Neuronal stem cell (in vitro differentiated cells): ENCODE data around the gene SCFD2.
"Not testable (repeated sequence)": the region's sequence is repeated elsewhere in the genome, so short reads cannot be mapped to it uniquely, and the experiment has no call there.

Experiments used
- DNase-seq: peaks from one replicate; pipeline ENCODE4 v3.0.0-alpha.2; 2013; ENCODE audit warnings: low spot score
- H2AFZ ChIP-seq: one replicate; pipeline ENCODE4 v1.6.1; 2013; ENCODE audit warnings: mild to moderate bottlenecking, low read length, inconsistent platforms
- H2AK5ac ChIP-seq: 2 replicates; pipeline ENCODE4 v1.6.1; 2013; ENCODE audit warnings: low read depth, mild to moderate bottlenecking, inconsistent platforms, low read length, moderate library complexity, mixed read lengths
- H2BK120ac ChIP-seq: 2 replicates; pipeline ENCODE4 v1.6.1; 2013; ENCODE audit warnings: low read depth, mild to moderate bottlenecking, inconsistent platforms, low read length, moderate library complexity, mixed read lengths
- H2BK12ac ChIP-seq: one replicate; pipeline ENCODE4 v1.6.1; 2013; ENCODE audit warnings: low read length, inconsistent platforms
- H2BK15ac ChIP-seq: 2 replicates; pipeline ENCODE4 v1.6.1; 2013; ENCODE audit warnings: mild to moderate bottlenecking, low read length, inconsistent platforms, mixed read lengths
- H2BK5ac ChIP-seq: one replicate; pipeline ENCODE4 v1.6.1; 2013; ENCODE audit warnings: inconsistent platforms, mild to moderate bottlenecking, low read length, moderate library complexity
- H3K14ac ChIP-seq: one replicate; pipeline ENCODE4 v1.6.1; 2013; ENCODE audit warnings: low read length, inconsistent platforms
- H3K18ac ChIP-seq: 2 replicates; pipeline ENCODE4 v1.6.1; 2013; ENCODE audit warnings: low read length, inconsistent platforms
- H3K23ac ChIP-seq: 2 replicates; pipeline ENCODE4 v1.6.1; 2013; ENCODE audit warnings: low read depth, mild to moderate bottlenecking, mixed read lengths, low read length, inconsistent platforms; ENCODE audit not compliant: poor library complexity
- H3K27ac ChIP-seq: replicated peaks from 3 replicates; pipeline ENCODE4 v1.5.1; 2013; ENCODE audit warnings: low read length, inconsistent platforms
- H3K27me3 ChIP-seq, 3 experiments: 2 replicates each; pipeline ENCODE4 v1.6.1; 2013; ENCODE audit warnings: low read length in 3 of 3, mild to moderate bottlenecking in 2 of 3, inconsistent platforms in 1 of 3, low read depth in 1 of 3, mixed read lengths in 1 of 3, moderate library complexity in 1 of 3; ENCODE audit not compliant: control insufficient read depth in 3 of 3, insufficient read depth in 3 of 3
- H3K36me3 ChIP-seq, 2 donors: replicated peaks in 1 of 2; 2 replicates each; pipeline ENCODE4 v1.6.1; 2013; ENCODE audit warnings: low read length in 2 of 2; ENCODE audit not compliant: control insufficient read depth in 2 of 2, insufficient read depth in 2 of 2
- H3K4ac ChIP-seq: 2 replicates; pipeline ENCODE4 v1.6.1; 2013; ENCODE audit warnings: inconsistent platforms, mild to moderate bottlenecking, low read length, moderate library complexity
- H3K4me1 ChIP-seq, 2 donors: 1 replicate in 1 of 2; 2 replicates in 1 of 2; pipeline ENCODE4 v1.6.1; 2013; ENCODE audit warnings: low read length in 2 of 2, low read depth in 1 of 2; ENCODE audit not compliant: control insufficient read depth in 2 of 2, insufficient read depth in 1 of 2
- H3K4me2 ChIP-seq: one replicate; pipeline ENCODE4 v1.6.1; 2013; ENCODE audit warnings: mild to moderate bottlenecking, low read length, inconsistent platforms; ENCODE audit not compliant: insufficient read depth, poor library complexity, severe bottlenecking
- H3K4me3 ChIP-seq, 2 donors: 2 replicates each; pipeline ENCODE4 v1.5.1; 2013; ENCODE audit warnings: low read length in 2 of 2, mild to moderate bottlenecking in 2 of 2, inconsistent platforms in 1 of 2, moderate library complexity in 1 of 2
- H3K79me1 ChIP-seq: one replicate; pipeline ENCODE4 v1.6.1; 2013; ENCODE audit warnings: low read depth, mild to moderate bottlenecking, inconsistent platforms, low read length, moderate library complexity
- H3K9ac ChIP-seq: one replicate; pipeline ENCODE4 v1.6.1; 2013; ENCODE audit warnings: mild to moderate bottlenecking, low read depth, low read length, inconsistent platforms; ENCODE audit not compliant: poor library complexity
- H3K9me3 ChIP-seq, 2 donors: replicated peaks in 1 of 2; 2 replicates each; pipeline versions ENCODE3 to v1.6.1; 2013; ENCODE audit warnings: low read length in 2 of 2, mild to moderate bottlenecking in 2 of 2, inconsistent platforms in 1 of 2, low read depth in 1 of 2, mixed read lengths in 1 of 2, moderate library complexity in 1 of 2; ENCODE audit not compliant: control insufficient read depth in 2 of 2, insufficient read depth in 1 of 2
- H4K8ac ChIP-seq: one replicate; pipeline ENCODE4 v1.6.1; 2013; ENCODE audit warnings: low read depth, mild to moderate bottlenecking, inconsistent platforms, low read length, moderate library complexity
- H4K91ac ChIP-seq: one replicate; pipeline ENCODE4 v1.6.1; 2013; ENCODE audit warnings: low read length, low read depth, mild to moderate bottlenecking, inconsistent platforms; ENCODE audit not compliant: poor library complexity
- WGBS, 2 donors: extraction: QIAGEN DNeasy Blood & Tissue Kit; methylation state at CpG; one replicate each; pipeline ENCODE4 v1.1.7; 2013; ENCODE audit warnings: missing lambda C conversion rate in 2 of 2, mixed read lengths in 1 of 2; ENCODE audit not compliant: insufficient read length in 2 of 2, insufficient replicate concordance in 1 of 2; ENCODE audit errors: extremely low coverage in 2 of 2; 5-methylcytosine and 5-hydroxymethylcytosine counted together

Gene SCFD2

DNA sequence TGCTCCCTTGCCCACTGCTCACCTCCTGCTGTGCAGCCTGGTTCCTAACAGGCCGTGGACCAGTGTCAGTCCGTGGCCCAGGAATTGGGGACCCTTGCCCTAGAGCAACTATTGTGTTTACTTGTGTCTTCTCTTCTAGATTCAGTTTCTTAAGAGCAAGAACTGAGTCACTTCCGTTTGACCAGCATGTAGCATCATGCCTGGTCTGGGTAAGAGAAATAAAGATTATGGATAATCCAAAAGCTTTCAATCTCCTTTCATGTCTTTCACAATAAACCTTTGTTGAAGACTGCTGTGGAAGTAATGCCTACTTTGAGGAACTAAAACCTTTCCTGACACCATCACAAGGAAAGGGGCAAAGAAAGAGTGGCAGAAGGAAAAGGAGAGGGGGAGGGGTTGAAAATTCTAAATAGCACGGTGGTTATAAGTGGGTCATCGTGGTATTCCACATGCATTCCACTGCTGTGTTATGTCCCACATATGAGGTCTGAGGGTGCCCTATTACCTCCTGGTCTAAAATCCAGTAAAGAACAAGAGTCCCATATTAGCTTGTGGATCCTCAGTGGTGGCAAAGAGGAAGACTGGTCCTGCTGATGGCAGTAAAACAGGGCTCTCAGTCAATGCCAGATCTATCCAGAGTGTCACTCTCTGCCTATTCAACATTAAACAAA is 370.4 kb downstream of the SCFD2 start:
- no peak overlapping the region for H2AFZ ChIP-seq
- H3K79me1 ChIP-seq, result no peaks in the 10 kb centered on the region
- H3K4ac ChIP-seq, result no peak overlapping the region
- H3K36me3 ChIP-seq, result no peaks in the 10 kb centered on the region
- H3K18ac ChIP-seq, result no peak overlapping the region
- no peak overlapping the region for H2BK12ac ChIP-seq
- H3K4me1 ChIP-seq, result peaks cover 2 to 7% of the 10 kb centered on the region in 2 donors
- H3K23ac ChIP-seq, result no peak overlapping the region
- H3K9me3 ChIP-seq, result peaks cover 9 to 10% of the 10 kb centered on the region in 2 donors
- H4K8ac ChIP-seq, result no peak overlapping the region
- H2AK5ac ChIP-seq, result no peak overlapping the region
- H2BK5ac ChIP-seq, result no peak overlapping the region
- no peak overlapping the region for H3K9ac ChIP-seq
- H3K27ac ChIP-seq, result no peak overlapping the region
- no peak overlapping the region for H3K14ac ChIP-seq
- peaks cover 0 to 5% (median 0%) of the 10 kb centered on the region in 3 experiments for H3K27me3 ChIP-seq
- DNase-seq, result no peak
- no peak overlapping the region for H3K4me3 ChIP-seq
- H2BK120ac ChIP-seq, result no peak overlapping the region
- H2BK15ac ChIP-seq, result no peak overlapping the region
- no peak overlapping the region for H4K91ac ChIP-seq
- H3K4me2 ChIP-seq, result no peak overlapping the region
- WGBS, 2 donors, result no CpG with 5 or more reads among the region's 5 CpGs

DNA sequence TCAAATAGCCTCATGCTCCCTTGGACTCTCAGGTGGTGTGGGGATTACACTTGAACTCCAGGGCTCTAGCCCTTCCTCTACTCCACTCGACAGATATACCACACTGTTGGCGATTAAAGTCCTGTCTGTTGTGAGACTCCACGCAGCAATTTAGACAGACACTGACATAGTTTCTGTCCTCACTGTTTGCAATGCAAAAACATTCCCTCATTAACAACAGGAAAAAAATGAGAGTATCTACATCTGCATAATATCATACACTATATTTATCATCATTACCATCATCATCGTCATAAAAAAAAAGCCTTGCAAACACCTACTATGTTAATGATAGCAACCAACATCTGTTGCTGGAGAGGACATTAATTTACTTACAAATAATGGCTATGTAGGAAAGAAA is 371.3 kb downstream of the SCFD2 start:
- Histone ChIP-seq H3K23ac (no peak overlapping the region), H4K91ac (no peak overlapping the region), H3K9ac (no peak overlapping the region), H2AK5ac (no peak overlapping the region), H3K27ac (no peak overlapping the region), H3K14ac (no peak overlapping the region), H3K4me2 (no peak overlapping the region), H2BK5ac (no peak overlapping the region), H2BK12ac (no peak overlapping the region), H3K79me1 (no peaks in the 10 kb centered on the region), H3K4me1 (peaks cover 2 to 7% of the 10 kb centered on the region in 2 donors), H4K8ac (no peak overlapping the region), H2BK15ac (no peak overlapping the region), H2AFZ (no peak overlapping the region), H3K4me3 (no peak overlapping the region), H3K27me3 (peaks cover 0 to 8% (median 0%) of the 10 kb centered on the region in 3 experiments), H3K4ac (no peak overlapping the region), H3K9me3 (peaks cover 9 to 10% of the 10 kb centered on the region in 2 donors), H3K18ac (no peak overlapping the region), H2BK120ac (no peak overlapping the region), H3K36me3 (no peaks in the 10 kb centered on the region)
- DNase-seq, result no peak
- WGBS, 2 donors, result 100% methylated on average over 1 of the region's 4 CpGs

DNA sequence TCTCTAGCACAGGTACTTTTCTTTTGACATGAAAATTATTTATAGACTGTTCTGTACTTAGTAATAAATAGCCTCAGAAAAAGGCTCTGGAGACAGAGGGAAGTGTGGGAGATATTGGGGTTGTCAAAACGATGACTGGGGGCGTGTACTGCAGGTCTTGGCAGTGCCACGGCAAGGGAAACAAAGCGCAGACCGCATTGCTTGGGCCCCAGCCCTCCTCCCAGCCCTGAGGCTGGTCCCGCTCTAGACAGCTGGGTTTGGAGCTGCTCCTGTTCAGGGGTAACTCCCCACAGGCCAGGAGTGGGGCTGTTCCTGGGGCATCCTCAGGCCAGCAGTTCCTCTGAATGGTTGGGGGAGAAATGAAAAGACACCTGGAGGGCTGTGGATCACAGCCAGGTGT is 372.1 kb downstream of the SCFD2 start:
- Histone ChIP-seq H3K4me3 (no peak overlapping the region), H3K79me1 (no peaks in the 10 kb centered on the region), H3K27me3 (peaks cover 0 to 9% (median 0%) of the 10 kb centered on the region in 3 experiments), H2BK12ac (no peak overlapping the region), H3K27ac (no peak overlapping the region), H3K9me3 (peaks cover 9 to 10% of the 10 kb centered on the region in 2 donors), H4K91ac (no peak overlapping the region), H3K23ac (no peak overlapping the region), H3K36me3 (no peaks in the 10 kb centered on the region), H3K4me2 (no peak overlapping the region), H2BK5ac (no peak overlapping the region), H4K8ac (no peak overlapping the region), H3K4me1 (peaks cover 2 to 7% of the 10 kb centered on the region in 2 donors), H3K18ac (no peak overlapping the region), H2BK120ac (no peak overlapping the region), H3K14ac (no peak overlapping the region), H3K9ac (no peak overlapping the region), H2AFZ (no peak overlapping the region), H2BK15ac (no peak overlapping the region), H3K4ac (no peak overlapping the region), H2AK5ac (no peak overlapping the region)
- no CpG with 5 or more reads among the region's 6 CpGs for WGBS, 2 donors
- DNase-seq, result no peak

DNA sequence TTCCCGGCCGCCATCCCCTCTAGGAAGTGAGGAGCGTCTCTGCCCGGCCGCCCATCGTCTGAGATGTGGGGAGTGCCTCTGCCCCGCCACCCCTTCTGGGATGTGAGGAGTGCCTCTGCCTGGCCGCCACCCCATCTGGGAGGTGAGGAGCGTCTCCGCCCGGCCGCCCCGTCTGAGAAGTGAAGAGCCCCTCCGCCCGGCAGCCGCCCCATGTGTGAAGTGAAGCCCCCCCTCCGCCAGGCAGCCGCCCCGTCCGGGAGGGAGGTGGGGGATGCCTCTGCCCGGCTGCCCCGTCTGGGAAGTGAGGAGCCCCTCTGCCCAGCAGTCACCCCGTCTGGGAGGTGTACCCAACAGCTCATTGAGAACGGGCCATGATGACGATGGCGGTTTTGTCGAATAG is 373.3 kb downstream of the SCFD2 start:
- H3K9ac ChIP-seq, H2BK5ac ChIP-seq, H3K27ac ChIP-seq, H3K18ac ChIP-seq, H3K4ac ChIP-seq, H3K79me1 ChIP-seq, H3K23ac ChIP-seq, H2AK5ac ChIP-seq, H3K4me3 ChIP-seq, H3K4me1 ChIP-seq, H3K36me3 ChIP-seq, H2AFZ ChIP-seq, H4K91ac ChIP-seq, H2BK120ac ChIP-seq, DNase-seq, H3K14ac ChIP-seq, H3K4me2 ChIP-seq, H4K8ac ChIP-seq, H2BK12ac ChIP-seq, H2BK15ac ChIP-seq: not testable (repeated sequence)
- Histone ChIP-seq H3K9me3 (peaks cover 9 to 10% of the 10 kb centered on the region in 2 donors), H3K27me3 (peaks cover 0 to 14% (median 2%) of the 10 kb centered on the region in 3 experiments)
- no CpG with 5 or more reads among the region's 27 CpGs for WGBS, 2 donors
